K562 (cell line): ENCODE measurements around the gene GMEB1. TPM values are rescaled to one million over a fixed set of nuclear protein-coding genes. Genes with fewer than 3 reads are reported as not detected.

Source experiments
- ATAC-seq: fragments of 200-7000 bp; cut with Tn5 transposase; 3 replicates; pipeline ENCODE4 v1.9.1; 2020; ENCODE audit warnings: moderate library complexity
- BruUV-seq: library from RNA; stranded (reverse); fragments of 400-500 nt; replicated peaks from 2 replicates; lab custom pipeline; 2021; lab: Mats Ljungman, UMichigan
- CTCF ChIA-PET: fragments of 300-600 bp; formaldehyde crosslinking; extraction: SDS; loops from one replicate; lab custom pipeline; 2021; ENCODE audit warnings: low intra/inter-chr PET ratio; lab: Yijun Ruan, JAX
- POLR2A ChIA-PET: fragments of 300-600, 350-650 bp; sonication (Branson Sonifier 250); formaldehyde crosslinking; extraction: SDS; loops from one replicate; lab custom pipeline; 2021; ENCODE audit warnings: antibody characterized with exemption, inconsistent platforms; lab: Yijun Ruan, JAX
- DNase-seq, 4 experiments: peaks; one replicate each; pipeline versions ENCODE4 v3.0.0 to v3.0.0-alpha.2; 2011 to 2018; ENCODE audit warnings: low spot score in 3 of 4, mixed read lengths in 3 of 4; ENCODE audit errors: extremely low read depth in 1 of 4
- FAIRE-seq: peaks from 2 replicates; lab custom pipeline; 2011; peaks lifted over from hg19 to GRCh38; lab: Jason Lieb, UNC
- H2AFZ ChIP-seq: 2 replicates; pipeline ENCODE4 v1.6.0; 2011; ENCODE audit warnings: low read depth, low read length, control low read depth, inconsistent platforms
- H3K27ac ChIP-seq: fragments of 200-600 bp; 3 replicates; pipeline ENCODE4 v1.8.0; 2011; ENCODE audit warnings: low read depth, mild to moderate bottlenecking, control low read depth, inconsistent platforms, low read length, moderate library complexity, mixed read lengths; ENCODE audit errors: extremely low read depth
- H3K27me3 ChIP-seq, 2 experiments: fragments of 300-600 bp in 1 of 2; 2 replicates in 1 of 2; 3 replicates in 1 of 2; pipeline versions ENCODE4 v1.6.0 to v1.8.0; 2011; ENCODE audit warnings: inconsistent platforms in 2 of 2, low read length in 2 of 2, mild to moderate bottlenecking in 1 of 2, mixed read lengths in 1 of 2, moderate library complexity in 1 of 2; ENCODE audit not compliant: control insufficient read depth in 2 of 2, insufficient read depth in 2 of 2
- H3K36me3 ChIP-seq: fragments of 300-600 bp; 3 replicates; pipeline ENCODE4 v1.8.0; 2011; ENCODE audit warnings: mild to moderate bottlenecking, low read length, inconsistent platforms; ENCODE audit not compliant: control insufficient read depth, insufficient read depth
- H3K4me1 ChIP-seq, 2 experiments: fragments of 200-600 bp in 1 of 2; replicated peaks in 1 of 2; 2 replicates in 1 of 2; 3 replicates in 1 of 2; pipeline versions ENCODE4 v1.5.1 to v1.8.0; 2011; ENCODE audit warnings: inconsistent platforms in 2 of 2, low read length in 2 of 2, mild to moderate bottlenecking in 1 of 2, mixed read lengths in 1 of 2, moderate library complexity in 1 of 2; ENCODE audit not compliant: control insufficient read depth in 2 of 2, insufficient read depth in 2 of 2
- H3K4me2 ChIP-seq: 2 replicates; pipeline ENCODE4 v1.6.1; 2011; ENCODE audit warnings: low read length, control low read depth, inconsistent platforms, mixed read lengths; ENCODE audit not compliant: insufficient read depth
- H3K4me3 ChIP-seq: fragments of 200-600 bp; sonication (generic), shearing (Covaris generic); 2 replicates; pipeline ENCODE4 v1.5.1; 2016; ENCODE audit warnings: control low read depth, inconsistent platforms
- H3K79me2 ChIP-seq: fragments of 200-600 bp; 3 replicates; pipeline ENCODE4 v1.8.0; 2011; ENCODE audit warnings: low read length, inconsistent platforms; ENCODE audit not compliant: control insufficient read depth, insufficient read depth
- H3K9ac ChIP-seq, 2 experiments: 2 replicates each; pipeline versions ENCODE4 v1.6.0 to v1.6.1; 2011; ENCODE audit warnings: low read depth in 2 of 2, low read length in 2 of 2, control low read depth in 1 of 2, inconsistent platforms in 1 of 2, mild to moderate bottlenecking in 1 of 2, mixed read lengths in 1 of 2; ENCODE audit not compliant: insufficient read depth in 1 of 2
- H3K9me1 ChIP-seq: one replicate; pipeline ENCODE4 v1.6.0; 2011; ENCODE audit warnings: inconsistent platforms, mild to moderate bottlenecking, low read length, moderate library complexity; ENCODE audit not compliant: control insufficient read depth, insufficient read depth
- H3K9me3 ChIP-seq: replicated peaks from 2 replicates; pipeline ENCODE4 v1.5.1; 2011; ENCODE audit warnings: low read depth, low read length, inconsistent platforms; ENCODE audit not compliant: control insufficient read depth, insufficient read depth
- H4K20me1 ChIP-seq: replicated peaks from 2 replicates; pipeline ENCODE4 v1.6.1; 2011; ENCODE audit warnings: low read length, inconsistent platforms, mixed read lengths; ENCODE audit not compliant: control insufficient read depth, insufficient read depth
- DDX20 ChIP-seq: fragments of 450-650 bp; IDR thresholded peaks from 2 replicates; pipeline ENCODE4 v1.6.1; 2016; ENCODE audit warnings: missing genetic modification characterization, low read depth, mild to moderate bottlenecking, missing compliant biosample characterization, moderate library complexity
- E2F5 ChIP-seq: sonication (generic); formaldehyde crosslinking; IDR thresholded peaks from 2 replicates; pipeline ENCODE4 v1.8.0; 2022; ENCODE audit warnings: mild to moderate bottlenecking, missing genetic modification reagents
- IFI16 ChIP-seq: fragments of 250-450 bp; sonication (Bioruptor Pico); IDR thresholded peaks from 2 replicates; pipeline ENCODE4 v2.1.2; 2022; ENCODE audit warnings: mild to moderate bottlenecking, inconsistent platforms
- NRF1 ChIP-seq, 2 experiments: fragments of 450-650 bp; IDR thresholded peaks in 1 of 2; conservative IDR thresholded peaks in 1 of 2; 2 replicates each; pipeline ENCODE4 v1.6.1; 2014; ENCODE audit warnings: mild to moderate bottlenecking in 2 of 2
- RAD21 ChIP-seq, 2 experiments: fragments of 250-450 bp in 1 of 2; fragments of 450-650 bp in 1 of 2; sonication (Bioruptor Pico) in 1 of 2; formaldehyde crosslinking in 1 of 2; IDR thresholded peaks in 1 of 2; conservative IDR thresholded peaks in 1 of 2; 2 replicates each; pipeline versions ENCODE4 v1.4.0 to v1.8.0; 2020 to 2022; ENCODE audit warnings: mild to moderate bottlenecking in 2 of 2, moderate library complexity in 1 of 2
- RBM25 ChIP-seq: fragments of 200-400 bp; formaldehyde crosslinking; IDR thresholded peaks from 2 replicates; pipeline ENCODE4 v1.6.1; 2018; ENCODE audit warnings: low read length, low read depth, moderate library complexity; ENCODE audit not compliant: severe bottlenecking
- RFX5 ChIP-seq: IDR thresholded peaks from 2 replicates; pipeline ENCODE4 v1.6.1; 2011; ENCODE audit warnings: low read depth, mild to moderate bottlenecking, improper control_type of control experiment, low read length
- SMARCA4 ChIP-seq: fragments of 450-650 bp; IDR thresholded peaks from 2 replicates; pipeline ENCODE4 v1.6.1; 2016
- SP1 ChIP-seq: sonication (generic); formaldehyde crosslinking; IDR thresholded peaks from 2 replicates; pipeline ENCODE4 v1.8.1; 2022; ENCODE audit warnings: mild to moderate bottlenecking, missing genetic modification reagents
- U2AF2 ChIP-seq: fragments of 200-400 bp; formaldehyde crosslinking; optimal IDR thresholded peaks from 2 replicates; pipeline ENCODE3; 2017; ENCODE audit warnings: low read depth, mild to moderate bottlenecking, low read length
- ZNF12 ChIP-seq: sonication (generic); formaldehyde crosslinking; IDR thresholded peaks from 2 replicates; pipeline ENCODE4 v1.4.0; 2020; ENCODE audit warnings: mild to moderate bottlenecking, missing genetic modification reagents
- ZNF384 ChIP-seq: IDR thresholded peaks from 2 replicates; pipeline ENCODE4 v1.6.1; 2012; ENCODE audit warnings: low read depth, low read length, improper control_type of control experiment
- ZNF644 ChIP-seq: fragments of 200-800 bp; sonication (Bioruptor generic); IDR thresholded peaks from 2 replicates; pipeline ENCODE4 v1.6.1; 2016; ENCODE audit warnings: low read depth, missing genetic modification characterization, missing compliant biosample characterization
- ZNF75A ChIP-seq: fragments of 450-650 bp; formaldehyde crosslinking; IDR thresholded peaks from 2 replicates; pipeline ENCODE4 v1.4.0; 2020; ENCODE audit warnings: mild to moderate bottlenecking
- WGBS: fragments of 100-300 bp; shearing (Covaris generic); methylation state at CpG from one replicate; pipeline ENCODE4 v1.1.6; 2016; ENCODE audit warnings: low coverage, mixed read lengths; ENCODE audit not compliant: insufficient coverage; ENCODE audit errors: missing lambda C conversion rate; 5-methylcytosine and 5-hydroxymethylcytosine counted together
- in situ Hi-C: fragments of 300-500 bp; cut with MboI; formaldehyde crosslinking; loops from 4 replicates; pipeline ENCODE4 v1.15.0; 2018; ENCODE audit warnings: inconsistent platforms, mixed read lengths
- intact Hi-C: fragments of 100-400 bp; cut with micrococcal nuclease; formaldehyde crosslinking; loops from 2 replicates; pipeline ENCODE4 v1.14.2; 2022
- polyA plus RNA-seq, 8 experiments: library from polyadenylated mRNA; depleted of rRNA in 4 of 8; stranded (reverse) in 5 of 8; unstranded in 3 of 8; fragments of >200 nt; fragmentation: Nextera tagmentation in 2 of 8; fragmentation: Illumina TruSeq in 1 of 8; extraction: Ambion mirVana in 2 of 8; extraction: Trizol in 1 of 8; gene quantifications; 2 replicates each; pipeline versions ENCODE4 v1.2.1 to v1.2.3, GENCODE V29; 2011 to 2014; ENCODE audit warnings: inconsistent platforms in 1 of 8, missing spikeins in 1 of 8
- total RNA-seq, 7 experiments: library from RNA; depleted of rRNA in 6 of 7; stranded (reverse); fragments of >200 nt in 6 of 7; fragmentation: Illumina TruSeq in 2 of 7; extraction: Trizol in 2 of 7; gene quantifications; 2 replicates each; pipeline versions ENCODE4 v1.2.1 to v1.2.3, GENCODE V29; 2011 to 2021; ENCODE audit warnings: low replicate concordance in 1 of 7
- TF ChIP-seq, protein P1 (sequence below): fragments of 450-650 bp; IDR thresholded peaks from 2 replicates; pipeline ENCODE4 v1.7.0; 2016; ENCODE audit warnings: borderline replicate concordance

Gene GMEB1
- total and polyA plus RNA-seq, 9 of the 15 experiments (the other 6 are each of a cell fraction or from before 2014, with no cell fraction given) = 6.6 to 17.5 (median 8.5) TPM

GRCh38 chr1:28663871-28664470 lies 4.6 kb upstream of the GMEB1 start:
- no peak for ATAC-seq
- Histone ChIP-seq H4K20me1 (no peaks in the 10 kb centered on the region), H3K4me3 (no peak overlapping the region), H3K27ac (no peak overlapping the region), H3K4me2 (no peak overlapping the region), H2AFZ (peak overlapping the region; percentile 22; the same call in 1 of the 2 replicates), H3K36me3 (no peaks in the 10 kb centered on the region), H3K27me3 (no peaks in the 10 kb centered on the region), H3K9me3 (no peaks in the 10 kb centered on the region), H3K9me1 (no peaks in the 10 kb centered on the region), H3K4me1 (peaks cover 0 to 21% of the 10 kb centered on the region in 2 experiments; a peak in 3 of 5 replicates), H3K79me2 (peaks cover 7% of the 10 kb centered on the region), H3K9ac (peak overlapping the region in 1 of 2 experiments; percentile 73; a peak in 2 of 4 replicates)
- in situ Hi-C loops (no loop called here), intact Hi-C loops (no loop called here)
- POLR2A ChIA-PET = interaction anchor here (0.7 to 13.8 kb wide), 5 partner anchors 9 to 38 kb away, joined by 3 to 240 read pairs (median 3); partner anchors contain the start of gene RNU11
- DNase-seq = no peak
- 64% methylated on average over 7 of the region's 7 CpGs for WGBS
- FAIRE-seq = no peak
- CTCF ChIA-PET = no interaction called here
- no TSS peak for BruUV-seq
- TF ChIP-seq ZNF12 (no peak), ZNF75A (no peak), DDX20 (no peak), ZNF644 (no peak), RBM25 (no peak), SMARCA4 (no peak), ZNF384 (no peak), U2AF2 (no peak), RFX5 (no peak), NRF1 (conservative IDR thresholded peaks at IDR 0.05 in 1 of 2, IDR thresholded peaks at IDR 0.05 in 1 of 2) (no peak), SP1 (CRISPR knock-in tag) (no peak), E2F5 (CRISPR knock-in tag) (no peak), RAD21 (CRISPR knock-in tag; conservative IDR thresholded peaks at IDR 0.05 in 1 of 2, IDR thresholded peaks at IDR 0.05 in 1 of 2) (no peak), IFI16 (CRISPR knock-in tag) (no peak)
- TF ChIP-seq, protein P1, sequence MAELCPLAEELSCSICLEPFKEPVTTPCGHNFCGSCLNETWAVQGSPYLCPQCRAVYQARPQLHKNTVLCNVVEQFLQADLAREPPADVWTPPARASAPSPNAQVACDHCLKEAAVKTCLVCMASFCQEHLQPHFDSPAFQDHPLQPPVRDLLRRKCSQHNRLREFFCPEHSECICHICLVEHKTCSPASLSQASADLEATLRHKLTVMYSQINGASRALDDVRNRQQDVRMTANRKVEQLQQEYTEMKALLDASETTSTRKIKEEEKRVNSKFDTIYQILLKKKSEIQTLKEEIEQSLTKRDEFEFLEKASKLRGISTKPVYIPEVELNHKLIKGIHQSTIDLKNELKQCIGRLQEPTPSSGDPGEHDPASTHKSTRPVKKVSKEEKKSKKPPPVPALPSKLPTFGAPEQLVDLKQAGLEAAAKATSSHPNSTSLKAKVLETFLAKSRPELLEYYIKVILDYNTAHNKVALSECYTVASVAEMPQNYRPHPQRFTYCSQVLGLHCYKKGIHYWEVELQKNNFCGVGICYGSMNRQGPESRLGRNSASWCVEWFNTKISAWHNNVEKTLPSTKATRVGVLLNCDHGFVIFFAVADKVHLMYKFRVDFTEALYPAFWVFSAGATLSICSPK = no peak
- TF ChIP-seq, all 486 proteins: peak for 0
